ENCODE measurements around the gene LUZP2.

DNA sequence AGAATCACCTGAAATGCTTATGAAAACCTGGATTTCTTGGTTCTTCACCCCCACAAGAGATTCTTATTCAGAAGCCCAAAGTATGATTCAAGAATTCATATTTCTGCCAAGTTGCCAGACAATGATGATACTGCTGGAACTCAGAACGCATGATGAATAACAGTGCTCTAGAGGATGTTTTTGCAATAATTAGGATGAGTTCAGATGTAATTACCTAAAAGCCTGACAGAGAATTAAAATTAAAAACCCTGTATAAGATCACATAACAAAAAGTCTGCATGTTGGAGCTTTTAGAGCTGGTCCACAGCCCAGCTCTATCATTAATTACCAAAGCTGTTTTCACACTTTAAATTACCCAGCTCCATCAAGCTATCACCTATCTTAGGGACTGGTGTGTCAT, 211.8 kb downstream of the LUZP2 start:
- TF ChIP-seq ZNF274 (IDR thresholded peaks at IDR 0.05; ENCODE audit: low read depth, low read length), result no peak
- no peak for TF ChIP-seq YY1 (IDR thresholded peaks at IDR 0.05; ENCODE audit: insufficient read depth, insufficient read length)
- no peak for TF ChIP-seq SUZ12 (IDR thresholded peaks at IDR 0.05; ENCODE audit: extremely low read depth, insufficient read depth, insufficient read length)
